Measurements from ENCODE around the gene WHRN.

DNA sequence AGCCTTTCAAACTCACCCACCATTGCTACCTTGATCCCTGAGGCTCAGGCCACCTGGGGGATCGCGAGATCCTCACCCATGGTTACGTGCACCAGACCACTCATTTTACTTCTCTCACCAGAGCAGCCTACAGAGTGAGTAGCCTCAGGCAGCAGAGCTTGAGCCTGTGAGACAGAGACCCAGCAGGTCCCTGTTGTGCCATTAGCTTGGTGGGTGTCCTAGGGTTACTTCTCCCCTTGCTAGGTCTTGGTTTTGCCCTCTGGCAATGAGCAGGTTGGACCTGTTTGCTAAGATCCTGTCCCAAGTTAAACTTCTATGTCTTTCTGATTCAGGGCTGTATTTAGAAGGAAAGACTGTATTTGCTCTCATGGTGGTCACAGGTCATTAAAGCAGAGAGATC lies 21.8 kb downstream of the WHRN start:
- TF ChIP-seq, protein P1, sequence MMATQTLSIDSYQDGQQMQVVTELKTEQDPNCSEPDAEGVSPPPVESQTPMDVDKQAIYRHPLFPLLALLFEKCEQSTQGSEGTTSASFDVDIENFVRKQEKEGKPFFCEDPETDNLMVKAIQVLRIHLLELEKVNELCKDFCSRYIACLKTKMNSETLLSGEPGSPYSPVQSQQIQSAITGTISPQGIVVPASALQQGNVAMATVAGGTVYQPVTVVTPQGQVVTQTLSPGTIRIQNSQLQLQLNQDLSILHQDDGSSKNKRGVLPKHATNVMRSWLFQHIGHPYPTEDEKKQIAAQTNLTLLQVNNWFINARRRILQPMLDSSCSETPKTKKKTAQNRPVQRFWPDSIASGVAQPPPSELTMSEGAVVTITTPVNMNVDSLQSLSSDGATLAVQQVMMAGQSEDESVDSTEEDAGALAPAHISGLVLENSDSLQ (IDR thresholded peaks at IDR 0.05), result no peak
- TF ChIP-seq SUZ12 (IDR thresholded peaks at IDR 0.05) (no peak), TARDBP (IDR thresholded peaks at IDR 0.05) (no peak), FOXM1 (IDR thresholded peaks at IDR 0.05; ENCODE audit: borderline replicate concordance) (no peak), SP1 (IDR thresholded peaks at IDR 0.05) (no peak), LEF1 (IDR thresholded peaks at IDR 0.05; ENCODE audit: borderline replicate concordance) (no peak), NFRKB (IDR thresholded peaks at IDR 0.05) (no peak), ZNF384 (IDR thresholded peaks at IDR 0.05) (no peak), FOXA1 (IDR thresholded peaks at IDR 0.05) (no peak), HDGF (IDR thresholded peaks at IDR 0.05; ENCODE audit: borderline replicate concordance) (no peak)

Data from HEK293T (cell line).